T-cell (primary cell): ENCODE results near the gene MAL. TPM values are rescaled to one million over a fixed set of nuclear protein-coding genes. Genes with fewer than 3 reads are reported as not detected.

ENCODE experiments used
- ATAC-seq, 4 experiments: fragments of 200-7000 bp in 3 of 4; fragments of 150-1000 bp in 1 of 4; cut with Tn5 transposase; replicated peaks in 1 of 4; 1 replicate in 3 of 4; 2 replicates in 1 of 4; pipeline ENCODE4 v1.10.0; 2021; ENCODE audit warnings: moderate library complexity in 3 of 4, mild to moderate bottlenecking in 2 of 4, moderate number of reproducible peaks in 1 of 4
- CTCF ChIA-PET, 2 donors: fragments of 300-600 bp; sonication (Branson Sonifier 250); formaldehyde crosslinking; loops; one replicate each; lab custom pipeline; 2022; ENCODE audit warnings: antibody characterized with exemption in 2 of 2; lab: Charles Lee
- POLR2A ChIA-PET, 2 donors: fragments of 300-600 bp; sonication (Branson Sonifier 250); formaldehyde crosslinking; loops; one replicate each; lab custom pipeline; 2022; ENCODE audit warnings: antibody characterized with exemption in 2 of 2; lab: Charles Lee
- DNase-seq, 35 experiments: peaks; one replicate each; pipeline versions ENCODE4 v3.0.0 to v3.0.0-alpha.2; 2013 to 2023
- H3K27ac ChIP-seq: one replicate; pipeline ENCODE4 v1.5.1; 2013; ENCODE audit warnings: low read length
- H3K27me3 ChIP-seq, 2 experiments: replicated peaks in 1 of 2; 1 replicate in 1 of 2; 2 replicates in 1 of 2; pipeline versions ENCODE4 v1.6.1 to v1.7.0; 2013; ENCODE audit warnings: low read length in 1 of 2, mixed read lengths in 1 of 2; ENCODE audit not compliant: control insufficient read depth in 2 of 2, insufficient read depth in 2 of 2; ENCODE audit errors: extremely low read depth in 1 of 2
- H3K36me3 ChIP-seq, 2 donors: 1 replicate in 1 of 2; 2 replicates in 1 of 2; pipeline versions ENCODE4 v1.6.1 to v1.7.0; 2013; ENCODE audit warnings: low read length in 1 of 2; ENCODE audit not compliant: control insufficient read depth in 2 of 2, insufficient read depth in 1 of 2; ENCODE audit errors: extremely low read depth in 1 of 2
- H3K4me1 ChIP-seq, 2 experiments: 1 replicate in 1 of 2; 2 replicates in 1 of 2; pipeline versions ENCODE4 v1.6.1 to v1.7.0; 2013; ENCODE audit warnings: low read length in 2 of 2, mixed read lengths in 1 of 2; ENCODE audit not compliant: insufficient read depth in 2 of 2, control insufficient read depth in 1 of 2; ENCODE audit errors: extremely low read depth in 1 of 2
- H3K4me3 ChIP-seq, 2 donors: 1 replicate in 1 of 2; 2 replicates in 1 of 2; pipeline versions ENCODE4 v1.5.1 to v1.7.0; 2013; ENCODE audit warnings: mild to moderate bottlenecking in 2 of 2, low read length in 1 of 2, moderate library complexity in 1 of 2; ENCODE audit not compliant: control insufficient read depth in 1 of 2; ENCODE audit errors: extremely low read depth in 1 of 2
- H3K9me3 ChIP-seq: 2 replicates; pipeline ENCODE4 v1.7.0; 2013
- H3K27ac Mint-ChIP-seq, 2 donors: one replicate each; pipeline ENCODE4 v1.8.0; 2020 to 2021; ENCODE audit warnings: mild to moderate bottlenecking in 2 of 2, mixed read lengths in 2 of 2
- H3K27me3 Mint-ChIP-seq, 2 donors: one replicate each; pipeline ENCODE4 v1.8.0; 2021 to 2022; ENCODE audit warnings: mixed read lengths in 2 of 2
- H3K36me3 Mint-ChIP-seq: one replicate; pipeline ENCODE4 v1.8.0; 2021; ENCODE audit warnings: mixed read lengths
- H3K4me1 Mint-ChIP-seq, 3 donors: one replicate each; pipeline ENCODE4 v1.8.0; 2020 to 2022; ENCODE audit warnings: mixed read lengths in 3 of 3, mild to moderate bottlenecking in 1 of 3
- H3K4me3 Mint-ChIP-seq, 3 donors: one replicate each; pipeline ENCODE4 v1.8.0; 2020 to 2022; ENCODE audit warnings: mild to moderate bottlenecking in 3 of 3, mixed read lengths in 3 of 3, moderate library complexity in 3 of 3
- H3K9me3 Mint-ChIP-seq, 3 donors: one replicate each; pipeline ENCODE4 v1.8.0; 2020 to 2022; ENCODE audit warnings: mixed read lengths in 3 of 3
- WGBS: methylation state at CpG from one replicate; pipeline ENCODE4 v1.1.5; 2013; ENCODE audit warnings: missing lambda C conversion rate; ENCODE audit not compliant: insufficient coverage; 5-methylcytosine and 5-hydroxymethylcytosine counted together
- total RNA-seq, 35 experiments: library from RNA in 6 of 35; stranded (reverse) in 6 of 35; fragments of 120-200 nt in 1 of 35; gene quantifications; one replicate each; pipeline versions ENCODE4 v1.2.1 to v1.2.4 and lab custom pipeline; 2013 to 2026

The MAL gene
- total RNA-seq, 5 donors from 2014 or later (not counting 1 experiment from before 2014, with no cell fraction given), result 129 to 179 (median 150) TPM

DNA sequence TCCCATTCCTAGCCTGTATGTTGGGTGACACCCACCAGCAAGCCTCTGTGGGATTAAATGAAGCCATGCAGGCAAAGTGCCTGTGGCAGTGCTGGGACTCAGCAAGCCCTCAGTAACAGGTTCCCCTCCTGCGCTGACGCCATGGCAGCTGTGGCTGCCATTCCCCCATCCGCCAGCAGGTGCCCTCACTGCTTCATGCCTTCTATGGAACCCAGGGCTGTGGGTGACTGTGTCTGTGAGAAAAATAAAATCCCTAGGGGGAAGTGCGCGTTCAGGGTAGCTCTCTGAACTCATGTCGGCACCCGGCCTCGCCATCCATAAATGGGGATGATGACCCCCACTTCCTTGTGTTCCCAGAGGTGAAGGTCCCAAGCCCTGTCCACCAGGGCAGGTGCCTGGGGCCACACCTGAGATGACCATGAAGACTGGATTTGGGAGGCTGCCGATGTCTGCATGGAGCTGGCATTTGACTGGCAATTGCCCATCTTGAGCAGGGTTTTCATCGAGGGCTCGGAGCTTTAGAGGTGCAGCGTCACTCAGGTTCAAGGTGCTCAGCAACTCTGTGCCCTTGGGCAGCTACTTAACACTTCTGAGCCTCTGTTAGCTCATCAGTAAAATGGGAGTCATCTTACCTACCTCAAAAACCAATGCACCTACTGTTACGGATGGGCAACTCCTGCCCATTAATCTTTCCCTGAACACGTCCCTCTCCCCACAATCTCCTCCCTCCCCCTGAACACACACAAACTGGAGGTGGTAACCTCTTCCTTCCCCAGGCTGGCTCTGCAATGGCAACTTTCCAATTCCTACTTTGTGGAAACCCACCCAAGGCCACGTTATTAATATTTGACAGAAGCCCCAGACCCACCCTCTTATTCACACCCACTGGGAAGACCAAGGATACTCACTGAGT lies 2.9 kb upstream of the MAL start:
- POLR2A ChIA-PET, result interaction anchor here in 1 of 2 donors (0.7 to 1.0 kb wide), 3 partner anchors 53 to 93 kb away, joined by 3 to 6 read pairs (median 3); no protein-coding TSS in a partner anchor
- Mint-ChIP-seq H3K27ac (peak overlapping the region; percentile 90 to 91), H3K36me3 (peaks cover 8% of the 10 kb centered on the region), H3K4me1 (peaks cover 48 to 59% (median 56%) of the 10 kb centered on the region in 3 donors), H3K9me3 (no peaks in the 10 kb centered on the region), H3K4me3 (peak overlapping the region; percentile 59 to 100 (median 79)), H3K27me3 (peaks cover 0 to 11% of the 10 kb centered on the region in 2 donors)
- 20% methylated on average over 10 of the region's 15 CpGs for WGBS
- DNase-seq, result peak; percentile 65 to 90 (median 81)
- CTCF ChIA-PET, result interaction anchor here (0.6 to 6.5 kb wide), 34 partner anchors 10 to 143 kb away, joined by 3 to 154 read pairs (median 4); partner anchors contain the start of genes MRPS5 (in 2 of the 2), ZNF2 (in 1 of the 2) and ZNF514 (in 1 of the 2)
- no peak overlapping the region for H3K27ac ChIP-seq
- no peaks in the 10 kb centered on the region for H3K9me3 ChIP-seq
- H3K27me3 ChIP-seq, result peaks cover 0 to 27% of the 10 kb centered on the region in 2 experiments
- H3K4me1 ChIP-seq, result peaks cover 24 to 50% of the 10 kb centered on the region in 2 experiments
- no peak overlapping the region for H3K4me3 ChIP-seq
- peak; percentile 36 to 65 (median 52) for ATAC-seq
- H3K36me3 ChIP-seq, result no peaks in the 10 kb centered on the region

DNA sequence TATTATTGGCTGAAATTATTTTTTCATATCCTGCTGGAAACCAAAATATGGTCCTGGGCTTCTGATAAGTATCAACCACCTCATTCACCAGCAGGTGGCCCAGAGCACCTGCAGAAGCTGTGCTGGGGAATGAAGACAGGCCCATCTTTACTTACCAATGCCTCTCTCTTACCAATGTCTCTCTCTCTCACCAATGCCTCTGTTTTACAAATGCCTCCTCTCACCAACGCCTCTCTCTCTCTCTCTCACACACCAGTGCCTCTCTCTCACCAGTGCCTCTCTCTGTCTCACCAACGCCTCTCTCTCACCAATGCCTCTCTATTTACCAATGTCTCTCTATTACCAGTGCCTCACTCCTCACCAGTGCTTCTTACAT lies 2.3 kb upstream of the MAL start:
- DNase-seq (peak; percentile 33 to 79 (median 60)), ATAC-seq (peak; percentile 49 to 71 (median 53))
- H3K4me3 ChIP-seq, result no peak overlapping the region
- Mint-ChIP-seq H3K36me3 (peaks cover 8% of the 10 kb centered on the region), H3K27ac (peak overlapping the region; percentile 90 to 91), H3K27me3 (peaks cover 0 to 11% of the 10 kb centered on the region in 2 donors), H3K9me3 (no peaks in the 10 kb centered on the region), H3K4me1 (peaks cover 50 to 61% (median 58%) of the 10 kb centered on the region in 3 donors), H3K4me3 (peak overlapping the region; percentile 59 to 100 (median 79))
- ChIA-PET POLR2A (interaction anchor here in 1 of 2 donors (0.6 kb wide), 1 partner anchor 23 kb away, joined by 6 read pairs; no protein-coding TSS in a partner anchor), CTCF (interaction anchor here (0.7 to 6.5 kb wide), 25 partner anchors 11 to 141 kb away, joined by 3 to 154 read pairs (median 5); partner anchors contain the start of gene MRPS5 (in 2 of the 2))
- peaks cover 0 to 27% of the 10 kb centered on the region in 2 experiments for H3K27me3 ChIP-seq
- WGBS, result 21% methylated on average over 2 of the region's 2 CpGs
- peaks cover 24 to 54% of the 10 kb centered on the region in 2 experiments for H3K4me1 ChIP-seq
- peak overlapping the region; percentile 22 for H3K27ac ChIP-seq
- H3K9me3 ChIP-seq, result no peaks in the 10 kb centered on the region
- no peaks in the 10 kb centered on the region for H3K36me3 ChIP-seq

DNA sequence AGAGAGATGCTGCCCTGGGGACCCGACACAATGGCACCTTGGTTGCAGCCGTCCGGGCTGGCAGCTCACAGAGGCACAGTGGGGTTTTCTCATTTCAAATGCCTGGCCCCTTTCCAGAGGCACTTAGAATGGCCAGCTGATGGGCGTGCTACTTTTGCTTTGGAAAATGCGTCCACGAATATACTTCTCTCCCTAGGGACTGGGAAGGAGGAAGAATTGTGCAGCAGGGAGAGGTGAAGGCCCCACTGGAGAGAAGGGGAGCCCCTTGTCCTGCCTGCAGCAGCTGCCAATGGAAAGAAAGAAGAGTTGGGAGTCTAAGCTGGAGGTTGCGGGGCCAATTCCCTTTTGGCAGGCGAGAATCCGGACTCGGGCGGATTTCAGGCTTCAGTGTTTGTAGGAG lies 1.1 kb upstream of the MAL start:
- ChIA-PET CTCF (interaction anchor here (0.7 to 6.5 kb wide), 13 partner anchors 10 to 97 kb away, joined by 3 to 154 read pairs (median 5); partner anchors contain the start of gene MRPS5 (in 1 of the 2)), POLR2A (interaction anchor here in 1 of 2 donors (0.7 to 1.3 kb wide), 3 partner anchors 54 to 91 kb away, joined by 3 to 4 read pairs (median 4); no protein-coding TSS in a partner anchor)
- peaks cover 61 to 72% (median 66%) of the 10 kb centered on the region in 3 donors for H3K4me1 Mint-ChIP-seq
- Histone ChIP-seq H3K4me1 (peaks cover 30 to 54% of the 10 kb centered on the region in 2 experiments), H3K27me3 (peaks cover 0 to 27% of the 10 kb centered on the region in 2 experiments), H3K4me3 (peak overlapping the region; percentile 77 to 85), H3K27ac (no peak overlapping the region), H3K36me3 (peaks cover 0 to 3% of the 10 kb centered on the region in 2 donors), H3K9me3 (no peaks in the 10 kb centered on the region)
- no peaks in the 10 kb centered on the region for H3K9me3 Mint-ChIP-seq
- DNase-seq (no peak), ATAC-seq (no peak)
- peak overlapping the region; percentile 79 to 100 (median 83) for H3K4me3 Mint-ChIP-seq
- peaks cover 8% of the 10 kb centered on the region for H3K36me3 Mint-ChIP-seq
- WGBS, result 100% methylated on average over 1 of the region's 11 CpGs
- peaks cover 0 to 11% of the 10 kb centered on the region in 2 donors for H3K27me3 Mint-ChIP-seq
- peak overlapping the region; percentile 90 to 91 for H3K27ac Mint-ChIP-seq

DNA sequence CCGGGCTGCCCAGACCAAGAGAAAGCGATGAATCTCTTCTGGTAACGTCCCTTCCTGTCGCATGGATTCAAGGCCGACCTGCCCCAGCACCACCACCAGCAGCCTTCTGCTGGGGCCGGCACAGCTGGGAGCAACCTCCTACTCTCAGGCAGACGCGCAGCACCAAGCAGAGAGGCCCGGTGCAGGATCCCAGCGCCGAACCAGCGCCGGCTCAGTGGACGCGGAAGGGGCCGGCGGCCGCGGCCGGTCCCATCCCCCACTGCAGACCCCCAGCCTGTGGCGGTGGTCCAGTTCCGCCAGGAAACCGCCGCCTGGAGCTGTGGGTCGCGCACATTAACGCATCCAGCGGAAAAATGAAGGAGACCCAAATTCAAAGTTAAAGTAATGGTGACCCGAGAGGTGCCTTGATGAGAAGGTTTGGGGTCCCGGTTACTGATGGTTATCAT lies 525 bp upstream of the MAL start:
- ATAC-seq, result peak in 1 of 4 experiments; percentile 6
- WGBS, result 9% methylated on average over 20 of the region's 30 CpGs
- Histone ChIP-seq H3K36me3 (peaks cover 0 to 4% of the 10 kb centered on the region in 2 donors), H3K4me1 (peaks cover 33 to 58% of the 10 kb centered on the region in 2 experiments), H3K4me3 (peak overlapping the region; percentile 77 to 85), H3K27ac (peak overlapping the region; percentile 15), H3K9me3 (no peaks in the 10 kb centered on the region), H3K27me3 (peaks cover 0 to 27% of the 10 kb centered on the region in 2 experiments)
- peaks cover 0 to 11% of the 10 kb centered on the region in 2 donors for H3K27me3 Mint-ChIP-seq
- H3K36me3 Mint-ChIP-seq, result peaks cover 8% of the 10 kb centered on the region
- peak overlapping the region; percentile 79 to 100 (median 83) for H3K4me3 Mint-ChIP-seq
- peak in 5 of 35 experiments; percentile 19 to 41 (median 28) for DNase-seq
- peak overlapping the region; percentile 90 to 91 for H3K27ac Mint-ChIP-seq
- CTCF ChIA-PET, result interaction anchor here (1.2 to 6.5 kb wide), 6 partner anchors 28 to 92 kb away, joined by 3 to 154 read pairs (median 24); no protein-coding TSS in a partner anchor
- POLR2A ChIA-PET, result interaction anchor here in 1 of 2 donors (0.7 to 1.3 kb wide), 2 partner anchors 54 to 78 kb away, joined by 3 to 4 read pairs; no protein-coding TSS in a partner anchor
- peaks cover 67 to 74% (median 68%) of the 10 kb centered on the region in 3 donors for H3K4me1 Mint-ChIP-seq
- no peaks in the 10 kb centered on the region for H3K9me3 Mint-ChIP-seq

DNA sequence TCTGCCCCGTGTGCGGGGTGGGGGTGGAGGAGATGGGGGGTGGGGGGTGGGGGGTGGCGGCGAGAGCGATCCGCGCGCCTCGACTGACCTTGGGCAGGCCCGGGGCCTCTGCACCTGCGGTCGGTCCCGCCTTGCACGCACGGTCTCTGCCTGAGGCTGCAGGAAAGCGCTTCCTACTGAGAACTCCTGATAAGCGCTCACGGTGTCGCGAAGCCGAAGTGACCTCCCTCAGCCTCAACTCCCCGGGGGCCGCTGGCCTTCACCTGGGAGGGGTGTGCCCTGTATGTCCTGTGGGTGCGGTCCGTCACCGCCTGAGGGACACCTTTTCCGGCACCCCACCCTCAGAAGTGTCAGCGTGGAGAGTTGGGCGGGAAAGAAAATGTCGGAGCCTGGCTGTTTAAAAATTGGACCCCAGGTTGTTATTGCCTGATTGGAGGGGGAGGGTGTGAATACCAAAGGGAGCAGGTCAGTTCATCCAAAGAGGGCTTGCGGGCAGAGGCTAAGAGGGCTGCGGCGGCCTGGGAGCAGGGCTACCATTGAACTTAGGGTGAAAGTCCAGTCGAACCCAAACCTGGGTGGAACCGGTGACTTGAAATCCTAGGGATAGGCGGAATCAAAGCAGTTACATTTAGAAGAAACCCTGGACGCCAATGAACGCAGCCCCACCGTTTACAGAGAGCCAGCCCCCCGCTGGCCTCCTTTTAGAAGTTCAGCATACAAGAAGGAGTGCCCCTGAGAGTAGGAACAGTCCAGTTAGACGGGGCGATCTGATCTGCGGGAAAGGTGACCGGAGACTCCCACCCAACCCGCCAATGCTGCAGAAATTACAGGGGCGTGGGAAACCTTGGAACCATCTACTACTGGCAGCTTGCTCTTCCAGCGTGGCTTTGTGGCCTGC lies 1.2 kb downstream of the MAL start:
- DNase-seq (peak in 7 of 35 experiments; percentile 9 to 39 (median 26)), ATAC-seq (peak in 2 of 4 experiments; percentile 9 to 13)
- Mint-ChIP-seq H3K4me1 (peaks cover 76 to 83% (median 79%) of the 10 kb centered on the region in 3 donors), H3K36me3 (peaks cover 8% of the 10 kb centered on the region), H3K4me3 (peak overlapping the region; percentile 99 to 100 (median 99)), H3K27ac (peak overlapping the region; percentile 99 to 100), H3K27me3 (peaks cover 0 to 11% of the 10 kb centered on the region in 2 donors), H3K9me3 (no peaks in the 10 kb centered on the region)
- CTCF ChIA-PET, result interaction anchor here (0.8 to 6.5 kb wide), 6 partner anchors 27 to 89 kb away, joined by 3 to 154 read pairs (median 6); no protein-coding TSS in a partner anchor
- Histone ChIP-seq H3K27me3 (peaks cover 0 to 24% of the 10 kb centered on the region in 2 experiments), H3K27ac (no peak overlapping the region), H3K4me3 (peak overlapping the region; percentile 85 to 93), H3K4me1 (peaks cover 32 to 75% of the 10 kb centered on the region in 2 experiments), H3K9me3 (no peaks in the 10 kb centered on the region), H3K36me3 (peaks cover 4 to 10% of the 10 kb centered on the region in 2 donors)
- WGBS, result 17% methylated on average over 26 of the region's 47 CpGs
- POLR2A ChIA-PET, result no interaction called here
